WI38 (cell line): ENCODE data around the gene TMEM86B.

Experiments
- H3K4me3 ChIP-seq: 2 replicates; pipeline ENCODE4 v1.5.1; 2011; ENCODE audit warnings: low read depth, mild to moderate bottlenecking, control low read depth, low read length
- TF ChIP-seq, protein P1 (sequence below): IDR thresholded peaks from 2 replicates; pipeline ENCODE4 v1.5.1; 2012; ENCODE audit warnings: low read depth, mild to moderate bottlenecking, control low read depth, low read length

TMEM86B gene

GRCh38 chr19:55224038-55224665 is 4.4 kb downstream of the TMEM86B start:
- TF ChIP-seq, protein P1, sequence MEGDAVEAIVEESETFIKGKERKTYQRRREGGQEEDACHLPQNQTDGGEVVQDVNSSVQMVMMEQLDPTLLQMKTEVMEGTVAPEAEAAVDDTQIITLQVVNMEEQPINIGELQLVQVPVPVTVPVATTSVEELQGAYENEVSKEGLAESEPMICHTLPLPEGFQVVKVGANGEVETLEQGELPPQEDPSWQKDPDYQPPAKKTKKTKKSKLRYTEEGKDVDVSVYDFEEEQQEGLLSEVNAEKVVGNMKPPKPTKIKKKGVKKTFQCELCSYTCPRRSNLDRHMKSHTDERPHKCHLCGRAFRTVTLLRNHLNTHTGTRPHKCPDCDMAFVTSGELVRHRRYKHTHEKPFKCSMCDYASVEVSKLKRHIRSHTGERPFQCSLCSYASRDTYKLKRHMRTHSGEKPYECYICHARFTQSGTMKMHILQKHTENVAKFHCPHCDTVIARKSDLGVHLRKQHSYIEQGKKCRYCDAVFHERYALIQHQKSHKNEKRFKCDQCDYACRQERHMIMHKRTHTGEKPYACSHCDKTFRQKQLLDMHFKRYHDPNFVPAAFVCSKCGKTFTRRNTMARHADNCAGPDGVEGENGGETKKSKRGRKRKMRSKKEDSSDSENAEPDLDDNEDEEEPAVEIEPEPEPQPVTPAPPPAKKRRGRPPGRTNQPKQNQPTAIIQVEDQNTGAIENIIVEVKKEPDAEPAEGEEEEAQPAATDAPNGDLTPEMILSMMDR, result no peak
- no peak overlapping the region for H3K4me3 ChIP-seq

DNA sequence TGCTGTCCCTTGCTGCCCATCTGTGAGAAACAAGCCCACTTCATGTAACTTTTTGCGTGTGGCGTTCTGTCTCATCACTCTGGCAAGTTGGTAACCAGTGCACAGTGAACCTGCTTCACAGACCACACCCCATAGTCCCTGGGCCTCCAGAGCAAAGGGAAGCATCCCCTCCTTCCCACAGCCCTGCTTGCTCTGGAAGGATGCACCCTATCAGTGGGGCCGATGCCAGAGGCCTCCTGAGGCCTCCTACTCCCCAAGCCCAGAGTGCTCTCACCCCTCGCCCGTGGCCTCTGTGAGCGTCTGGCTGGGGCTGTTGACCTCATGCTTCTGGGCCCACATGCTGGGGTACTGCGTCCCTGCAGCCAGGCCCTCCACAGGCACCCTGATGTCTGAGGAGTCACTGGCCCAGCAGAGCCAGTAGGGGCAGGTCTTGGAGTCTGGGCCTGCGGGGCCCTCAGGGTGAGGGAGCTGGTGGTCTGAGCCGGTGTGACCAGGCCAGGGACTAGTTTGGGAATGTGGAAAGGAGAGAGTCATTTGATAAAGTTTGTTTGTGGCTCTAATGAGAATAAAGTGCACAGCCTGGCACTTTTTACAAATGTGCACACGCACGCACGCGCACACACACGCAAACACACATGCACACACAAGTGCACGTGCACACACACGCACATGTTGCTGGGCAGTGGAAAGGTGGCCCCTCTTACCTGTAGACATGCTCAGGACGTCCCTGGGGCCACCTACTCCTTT is 5.1 kb downstream of the TMEM86B start:
- H3K4me3 ChIP-seq, result no peak overlapping the region
- TF ChIP-seq, protein P1, result no peak

DNA sequence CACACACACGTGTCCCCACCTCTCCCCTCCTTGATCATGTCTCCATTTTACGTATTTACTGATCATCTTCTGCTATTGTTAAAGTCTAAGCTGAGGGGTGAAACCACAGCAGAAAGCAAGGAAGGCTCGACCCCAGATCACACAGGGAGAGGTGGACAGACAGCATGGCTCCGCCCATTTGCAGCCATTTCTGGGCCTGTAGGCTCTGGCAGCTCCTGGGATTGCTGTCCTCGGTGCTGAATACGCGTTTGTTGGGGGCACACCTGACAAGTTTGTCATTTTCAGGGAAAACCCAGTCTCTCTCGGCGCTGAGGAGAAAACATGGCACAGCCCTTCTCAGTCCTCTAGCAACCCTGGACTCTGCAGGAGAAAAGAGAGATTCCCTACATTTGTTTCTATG is 8.0 kb downstream of the TMEM86B start:
- H3K4me3 ChIP-seq, result no peak overlapping the region
- TF ChIP-seq, protein P1, result no peak

DNA sequence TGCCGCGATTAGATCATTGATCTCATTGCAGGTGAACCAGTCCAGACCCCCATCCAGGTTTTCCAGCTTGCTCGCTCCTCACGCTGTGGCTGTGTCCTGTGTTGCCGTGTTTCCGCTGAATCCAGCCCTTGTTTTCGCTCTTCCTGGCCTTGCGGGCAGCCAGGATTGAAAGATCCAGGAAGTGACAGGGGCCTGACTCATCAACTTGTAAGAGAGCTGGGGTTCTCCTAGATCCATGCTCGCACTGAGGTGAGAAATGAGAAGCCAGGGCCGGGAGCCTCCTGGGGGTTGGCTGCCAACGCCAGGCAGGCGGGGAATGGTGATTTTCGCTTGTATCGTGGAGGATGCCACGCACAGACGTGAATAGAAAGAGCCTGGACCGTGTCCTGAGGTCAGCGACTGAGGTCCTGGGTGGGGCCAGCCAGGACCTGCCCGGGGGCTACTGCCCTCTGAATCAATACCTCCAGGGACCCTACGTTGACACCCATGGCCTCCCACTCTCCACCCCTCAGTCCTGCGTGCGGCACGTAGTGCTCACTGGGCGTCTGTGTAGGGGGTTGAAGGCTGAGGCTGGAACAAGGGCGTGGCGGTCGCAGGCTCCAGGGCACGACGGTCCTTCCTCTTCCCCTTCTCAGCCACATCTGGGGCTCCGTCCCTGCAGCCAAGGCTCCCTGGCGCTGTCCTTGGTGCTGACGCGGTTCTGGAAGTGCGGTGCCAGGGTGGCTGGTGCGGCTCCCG is 11.9 kb downstream of the TMEM86B start:
- TF ChIP-seq, protein P1, result no peak
- peak overlapping the region; percentile 56 for H3K4me3 ChIP-seq

GRCh38 chr19:55213547-55213946 is 15.0 kb downstream of the TMEM86B start:
- H3K4me3 ChIP-seq, result no peak overlapping the region
- TF ChIP-seq, protein P1, result no peak

GRCh38 chr19:55212447-55212846 is 16.1 kb downstream of the TMEM86B start:
- no peak overlapping the region for H3K4me3 ChIP-seq
- TF ChIP-seq, protein P1, result no peak
